ENCODE results near the gene GDPGP1.

DNA sequence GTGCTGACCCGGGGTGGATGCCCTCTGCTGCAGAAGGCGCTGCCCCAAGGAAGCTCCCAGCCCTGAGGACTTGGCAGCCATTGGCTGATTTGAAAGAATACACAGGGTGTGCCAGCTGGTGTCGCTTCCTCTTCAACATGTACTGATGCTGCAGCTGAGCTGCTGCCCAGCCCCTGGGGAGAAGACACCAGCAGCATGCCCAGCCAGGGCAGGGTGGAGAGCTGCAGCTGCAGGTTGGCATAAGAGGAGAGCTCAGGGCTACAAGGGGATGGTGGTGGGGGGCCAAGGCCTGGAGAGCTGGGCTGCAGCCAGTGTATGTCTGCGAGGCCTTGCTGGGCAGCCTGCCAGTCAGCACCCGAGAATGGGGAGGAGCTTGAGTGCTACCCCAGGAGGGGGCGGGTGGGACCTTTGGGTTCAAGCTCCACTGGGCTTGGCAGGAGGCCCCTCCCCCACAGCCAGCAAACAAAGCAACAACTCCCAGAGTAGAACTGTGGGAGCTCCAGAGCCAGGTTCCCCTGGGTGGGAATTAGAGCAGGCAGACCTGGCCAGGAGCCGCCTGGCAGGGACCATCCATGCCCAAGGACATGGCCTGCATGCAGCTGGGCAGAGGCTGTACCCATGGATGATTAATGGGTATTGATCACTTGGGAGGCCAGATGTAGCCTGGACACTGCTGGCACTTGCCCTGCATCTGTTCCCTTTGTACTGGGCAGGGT, 42.1 kb upstream of the GDPGP1 start:
- TF ChIP-seq, protein P1, sequence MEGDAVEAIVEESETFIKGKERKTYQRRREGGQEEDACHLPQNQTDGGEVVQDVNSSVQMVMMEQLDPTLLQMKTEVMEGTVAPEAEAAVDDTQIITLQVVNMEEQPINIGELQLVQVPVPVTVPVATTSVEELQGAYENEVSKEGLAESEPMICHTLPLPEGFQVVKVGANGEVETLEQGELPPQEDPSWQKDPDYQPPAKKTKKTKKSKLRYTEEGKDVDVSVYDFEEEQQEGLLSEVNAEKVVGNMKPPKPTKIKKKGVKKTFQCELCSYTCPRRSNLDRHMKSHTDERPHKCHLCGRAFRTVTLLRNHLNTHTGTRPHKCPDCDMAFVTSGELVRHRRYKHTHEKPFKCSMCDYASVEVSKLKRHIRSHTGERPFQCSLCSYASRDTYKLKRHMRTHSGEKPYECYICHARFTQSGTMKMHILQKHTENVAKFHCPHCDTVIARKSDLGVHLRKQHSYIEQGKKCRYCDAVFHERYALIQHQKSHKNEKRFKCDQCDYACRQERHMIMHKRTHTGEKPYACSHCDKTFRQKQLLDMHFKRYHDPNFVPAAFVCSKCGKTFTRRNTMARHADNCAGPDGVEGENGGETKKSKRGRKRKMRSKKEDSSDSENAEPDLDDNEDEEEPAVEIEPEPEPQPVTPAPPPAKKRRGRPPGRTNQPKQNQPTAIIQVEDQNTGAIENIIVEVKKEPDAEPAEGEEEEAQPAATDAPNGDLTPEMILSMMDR (conservative IDR thresholded peaks at IDR 0.05; ENCODE audit: low read depth, low read length) = no peak
- no peak for TF ChIP-seq EZH2 (IDR thresholded peaks at IDR 0.05; ENCODE audit: borderline replicate concordance, low read depth, low read length, poor library complexity, severe bottlenecking)

Measured in A673 (cell line).